ENCODE measurements around the gene RIPOR3. TPM values are rescaled to one million over a fixed set of nuclear protein-coding genes. Genes with fewer than 3 reads are reported as not detected.
A peak's percentile ranks its signal among the peaks of the same experiment; 100 is the strongest.

The RIPOR3 gene
- polyA plus RNA-seq, 2 of the 4 experiments (the other 2 are of a cell fraction), result 0.03 to 0.06 TPM

DNA sequence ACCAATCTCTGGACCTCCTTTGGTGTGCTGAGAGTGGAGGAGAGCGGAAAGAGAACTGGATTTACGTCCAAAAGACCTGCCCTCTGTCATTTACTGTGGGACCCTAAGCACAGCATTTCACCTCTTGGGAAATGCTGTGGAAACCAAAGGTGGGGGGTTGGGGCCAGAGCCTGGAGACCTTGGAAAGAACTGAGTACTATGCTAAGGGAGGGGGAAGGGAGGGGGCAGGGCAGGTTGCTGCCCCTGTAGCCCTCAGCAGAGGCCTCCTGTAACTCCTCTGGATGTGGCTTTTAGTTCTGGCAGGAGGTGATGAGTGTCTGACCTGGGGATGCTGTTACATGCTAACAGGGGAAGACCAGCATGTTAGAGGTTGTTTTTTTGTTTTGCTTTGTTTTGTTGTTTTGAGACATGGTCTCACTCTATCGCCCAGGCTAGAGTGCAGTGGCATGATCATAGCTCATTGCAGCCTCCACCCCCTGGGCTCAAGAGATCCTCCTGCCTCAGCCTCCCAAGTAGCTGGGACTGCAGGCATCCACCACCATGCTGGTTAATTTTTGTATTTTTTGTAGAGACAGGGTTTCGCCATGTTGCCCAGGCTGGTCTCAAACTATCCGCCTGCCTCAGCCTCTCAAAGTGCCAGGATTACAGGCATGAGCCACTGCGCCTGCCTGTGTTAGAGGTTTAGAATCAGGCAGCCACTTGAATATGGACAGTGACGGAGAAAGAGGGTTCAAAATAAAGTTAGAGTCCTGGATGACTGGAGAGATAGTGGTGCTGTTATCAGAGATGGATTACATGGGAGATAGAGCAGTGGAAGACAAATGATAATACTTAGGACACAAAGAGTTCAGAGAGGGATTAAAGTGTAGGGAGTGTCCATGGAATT lies 21.7 kb upstream of the RIPOR3 start:
- CTCF ChIA-PET, result interaction anchor here (0.6 to 2.4 kb wide), 14 partner anchors 8 to 152 kb away, joined by 3 to 14 read pairs (median 4); no protein-coding TSS in a partner anchor
- H3K4me1 ChIP-seq, result peaks cover 9% of the 10 kb centered on the region; the same call in 1 of the 3 replicates
- no peak for FAIRE-seq
- no peak overlapping the region for H3K4me3 ChIP-seq
- DNase-seq (ENCODE audit: low read depth in 1 of 2, low spot score in 1 of 2), result no peak
- POLR2A ChIA-PET, result no interaction called here
- peak overlapping the region in 1 of 2 experiments; percentile 44; a peak in 2 of 6 replicates for H3K27ac ChIP-seq
- H3K4me2 ChIP-seq, result no peak overlapping the region
- TF ChIP-seq MAZ (IDR thresholded peaks at IDR 0.05; ENCODE audit: borderline replicate concordance, low read depth, low read length), result no peak
- no peak for TF ChIP-seq BHLHE40 (IDR thresholded peaks at IDR 0.05; ENCODE audit: low read depth, low read length)
- no peak for TF ChIP-seq KDM1A (IDR thresholded peaks at IDR 0.05; ENCODE audit: low read depth)
- TF ChIP-seq KDM5A (IDR thresholded peaks at IDR 0.05), result no peak
- TF ChIP-seq, protein P1, sequence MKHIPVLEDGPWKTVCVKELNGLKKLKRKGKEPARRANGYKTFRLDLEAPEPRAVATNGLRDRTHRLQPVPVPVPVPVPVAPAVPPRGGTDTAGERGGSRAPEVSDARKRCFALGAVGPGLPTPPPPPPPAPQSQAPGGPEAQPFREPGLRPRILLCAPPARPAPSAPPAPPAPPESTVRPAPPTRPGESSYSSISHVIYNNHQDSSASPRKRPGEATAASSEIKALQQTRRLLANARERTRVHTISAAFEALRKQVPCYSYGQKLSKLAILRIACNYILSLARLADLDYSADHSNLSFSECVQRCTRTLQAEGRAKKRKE (CRISPR knock-in tag; IDR thresholded peaks at IDR 0.05; ENCODE audit: low read depth), result no peak
- WGBS (ENCODE audit: missing lambda C conversion rate), result 93% methylated on average over 7 of the region's 7 CpGs
- no peak for ATAC-seq
- H3K9me3 ChIP-seq, result no peaks in the 10 kb centered on the region

DNA sequence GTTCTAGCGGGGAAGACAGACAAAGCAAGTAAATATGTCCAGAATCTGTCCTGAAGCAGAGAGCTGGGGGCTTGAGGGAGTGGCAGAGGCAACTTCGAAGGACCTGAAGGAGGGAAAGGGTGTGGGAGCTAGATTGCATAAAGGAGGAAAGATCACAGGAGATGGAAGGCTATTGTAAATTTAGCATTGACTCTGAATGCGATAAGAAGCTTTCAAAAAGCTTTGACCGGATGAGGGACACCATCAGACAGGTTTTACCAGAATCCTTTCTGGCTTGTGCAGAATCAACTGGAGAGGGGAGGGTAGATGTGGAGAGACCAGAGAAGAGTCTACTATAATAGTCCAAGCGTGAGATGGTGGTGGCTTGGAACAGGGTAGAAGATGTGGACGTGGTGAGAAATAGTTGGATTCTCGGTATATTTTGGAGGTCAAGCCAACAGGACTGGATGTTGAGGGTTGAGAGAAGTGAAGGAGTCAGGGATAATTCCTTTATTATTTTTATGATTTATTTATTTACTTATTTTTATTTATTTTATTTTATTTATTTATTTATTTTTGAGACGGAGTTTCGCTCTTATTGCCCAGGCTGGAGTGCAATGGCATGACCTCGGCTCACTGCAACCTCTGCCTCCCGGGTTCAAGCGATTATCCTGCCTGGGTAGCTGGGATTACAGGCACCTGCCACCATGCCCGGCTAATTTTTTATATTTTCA lies 19.9 kb upstream of the RIPOR3 start:
- 90% methylated on average over 13 of the region's 13 CpGs for WGBS (ENCODE audit: missing lambda C conversion rate)
- Histone ChIP-seq H3K9me3 (no peaks in the 10 kb centered on the region), H3K4me2 (no peak overlapping the region), H3K4me3 (no peak overlapping the region), H3K4me1 (peaks cover 6% of the 10 kb centered on the region; the same call in 1 of the 3 replicates), H3K27ac (no peak overlapping the region)
- FAIRE-seq (no peak), DNase-seq (ENCODE audit: low read depth in 1 of 2, low spot score in 1 of 2) (no peak), ATAC-seq (no peak)
- TF ChIP-seq, protein P2, sequence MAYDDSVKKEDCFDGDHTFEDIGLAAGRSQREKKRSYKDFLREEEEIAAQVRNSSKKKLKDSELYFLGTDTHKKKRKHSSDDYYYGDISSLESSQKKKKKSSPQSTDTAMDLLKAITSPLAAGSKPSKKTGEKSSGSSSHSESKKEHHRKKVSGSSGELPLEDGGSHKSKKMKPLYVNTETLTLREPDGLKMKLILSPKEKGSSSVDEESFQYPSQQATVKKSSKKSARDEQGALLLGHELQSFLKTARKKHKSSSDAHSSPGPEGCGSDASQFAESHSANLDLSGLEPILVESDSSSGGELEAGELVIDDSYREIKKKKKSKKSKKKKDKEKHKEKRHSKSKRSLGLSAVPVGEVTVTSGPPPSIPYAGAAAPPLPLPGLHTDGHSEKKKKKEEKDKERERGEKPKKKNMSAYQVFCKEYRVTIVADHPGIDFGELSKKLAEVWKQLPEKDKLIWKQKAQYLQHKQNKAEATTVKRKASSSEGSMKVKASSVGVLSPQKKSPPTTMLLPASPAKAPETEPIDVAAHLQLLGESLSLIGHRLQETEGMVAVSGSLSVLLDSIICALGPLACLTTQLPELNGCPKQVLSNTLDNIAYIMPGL (CRISPR knock-in tag; IDR thresholded peaks at IDR 0.05; ENCODE audit: borderline replicate concordance), result no peak
- no peak for TF ChIP-seq CEBPB (IDR thresholded peaks at IDR 0.05)
- TF ChIP-seq, protein P3, sequence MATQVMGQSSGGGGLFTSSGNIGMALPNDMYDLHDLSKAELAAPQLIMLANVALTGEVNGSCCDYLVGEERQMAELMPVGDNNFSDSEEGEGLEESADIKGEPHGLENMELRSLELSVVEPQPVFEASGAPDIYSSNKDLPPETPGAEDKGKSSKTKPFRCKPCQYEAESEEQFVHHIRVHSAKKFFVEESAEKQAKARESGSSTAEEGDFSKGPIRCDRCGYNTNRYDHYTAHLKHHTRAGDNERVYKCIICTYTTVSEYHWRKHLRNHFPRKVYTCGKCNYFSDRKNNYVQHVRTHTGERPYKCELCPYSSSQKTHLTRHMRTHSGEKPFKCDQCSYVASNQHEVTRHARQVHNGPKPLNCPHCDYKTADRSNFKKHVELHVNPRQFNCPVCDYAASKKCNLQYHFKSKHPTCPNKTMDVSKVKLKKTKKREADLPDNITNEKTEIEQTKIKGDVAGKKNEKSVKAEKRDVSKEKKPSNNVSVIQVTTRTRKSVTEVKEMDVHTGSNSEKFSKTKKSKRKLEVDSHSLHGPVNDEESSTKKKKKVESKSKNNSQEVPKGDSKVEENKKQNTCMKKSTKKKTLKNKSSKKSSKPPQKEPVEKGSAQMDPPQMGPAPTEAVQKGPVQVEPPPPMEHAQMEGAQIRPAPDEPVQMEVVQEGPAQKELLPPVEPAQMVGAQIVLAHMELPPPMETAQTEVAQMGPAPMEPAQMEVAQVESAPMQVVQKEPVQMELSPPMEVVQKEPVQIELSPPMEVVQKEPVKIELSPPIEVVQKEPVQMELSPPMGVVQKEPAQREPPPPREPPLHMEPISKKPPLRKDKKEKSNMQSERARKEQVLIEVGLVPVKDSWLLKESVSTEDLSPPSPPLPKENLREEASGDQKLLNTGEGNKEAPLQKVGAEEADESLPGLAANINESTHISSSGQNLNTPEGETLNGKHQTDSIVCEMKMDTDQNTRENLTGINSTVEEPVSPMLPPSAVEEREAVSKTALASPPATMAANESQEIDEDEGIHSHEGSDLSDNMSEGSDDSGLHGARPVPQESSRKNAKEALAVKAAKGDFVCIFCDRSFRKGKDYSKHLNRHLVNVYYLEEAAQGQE (IDR thresholded peaks at IDR 0.05), result no peak
- no peak for TF ChIP-seq CBX2 (IDR thresholded peaks at IDR 0.05; ENCODE audit: borderline replicate concordance, low read depth)
- TF ChIP-seq CBX8 (IDR thresholded peaks at IDR 0.05), result no peak
- no peak for TF ChIP-seq SMC3 (IDR thresholded peaks at IDR 0.05)
- TF ChIP-seq, protein P4, sequence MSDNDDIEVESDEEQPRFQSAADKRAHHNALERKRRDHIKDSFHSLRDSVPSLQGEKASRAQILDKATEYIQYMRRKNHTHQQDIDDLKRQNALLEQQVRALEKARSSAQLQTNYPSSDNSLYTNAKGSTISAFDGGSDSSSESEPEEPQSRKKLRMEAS (IDR thresholded peaks at IDR 0.05), result no peak
- TF ChIP-seq ZC3H11A (IDR thresholded peaks at IDR 0.05), result no peak
- TF ChIP-seq EP300 (IDR thresholded peaks at IDR 0.05), result no peak
- TF ChIP-seq EHMT2 (IDR thresholded peaks at IDR 0.05; ENCODE audit: low read depth), result no peak
- TF ChIP-seq, protein P5, sequence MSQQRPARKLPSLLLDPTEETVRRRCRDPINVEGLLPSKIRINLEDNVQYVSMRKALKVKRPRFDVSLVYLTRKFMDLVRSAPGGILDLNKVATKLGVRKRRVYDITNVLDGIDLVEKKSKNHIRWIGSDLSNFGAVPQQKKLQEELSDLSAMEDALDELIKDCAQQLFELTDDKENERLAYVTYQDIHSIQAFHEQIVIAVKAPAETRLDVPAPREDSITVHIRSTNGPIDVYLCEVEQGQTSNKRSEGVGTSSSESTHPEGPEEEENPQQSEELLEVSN (IDR thresholded peaks at IDR 0.05; ENCODE audit: borderline replicate concordance, low read depth), result no peak
- TF ChIP-seq GATA3 (IDR thresholded peaks at IDR 0.05; ENCODE audit: borderline replicate concordance), result no peak
- no peak for TF ChIP-seq MAZ (IDR thresholded peaks at IDR 0.05; ENCODE audit: borderline replicate concordance, low read depth, low read length)
- no peak for TF ChIP-seq NR3C1 (IDR thresholded peaks at IDR 0.05)
- TF ChIP-seq, protein P6, sequence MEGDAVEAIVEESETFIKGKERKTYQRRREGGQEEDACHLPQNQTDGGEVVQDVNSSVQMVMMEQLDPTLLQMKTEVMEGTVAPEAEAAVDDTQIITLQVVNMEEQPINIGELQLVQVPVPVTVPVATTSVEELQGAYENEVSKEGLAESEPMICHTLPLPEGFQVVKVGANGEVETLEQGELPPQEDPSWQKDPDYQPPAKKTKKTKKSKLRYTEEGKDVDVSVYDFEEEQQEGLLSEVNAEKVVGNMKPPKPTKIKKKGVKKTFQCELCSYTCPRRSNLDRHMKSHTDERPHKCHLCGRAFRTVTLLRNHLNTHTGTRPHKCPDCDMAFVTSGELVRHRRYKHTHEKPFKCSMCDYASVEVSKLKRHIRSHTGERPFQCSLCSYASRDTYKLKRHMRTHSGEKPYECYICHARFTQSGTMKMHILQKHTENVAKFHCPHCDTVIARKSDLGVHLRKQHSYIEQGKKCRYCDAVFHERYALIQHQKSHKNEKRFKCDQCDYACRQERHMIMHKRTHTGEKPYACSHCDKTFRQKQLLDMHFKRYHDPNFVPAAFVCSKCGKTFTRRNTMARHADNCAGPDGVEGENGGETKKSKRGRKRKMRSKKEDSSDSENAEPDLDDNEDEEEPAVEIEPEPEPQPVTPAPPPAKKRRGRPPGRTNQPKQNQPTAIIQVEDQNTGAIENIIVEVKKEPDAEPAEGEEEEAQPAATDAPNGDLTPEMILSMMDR (IDR thresholded peaks at IDR 0.05), result no peak
- TF ChIP-seq MAFK (IDR thresholded peaks at IDR 0.05; ENCODE audit: partially characterized antibody), result no peak
- no peak for TF ChIP-seq ZFP36 (IDR thresholded peaks at IDR 0.05; ENCODE audit: borderline replicate concordance, partially characterized antibody)
- ChIA-PET CTCF (interaction anchor here (0.5 to 1.3 kb wide), 4 partner anchors 54 to 122 kb away, joined by 3 to 4 read pairs (median 4); no protein-coding TSS in a partner anchor), POLR2A (no interaction called here)
